Erythroblast (primary cell): ENCODE results near the gene NAA10.

ENCODE experiments used
- GATA1 ChIP-seq: IDR thresholded peaks from 2 replicates; pipeline ENCODE4 v1.6.1; 2011; ENCODE audit warnings: low read depth, mild to moderate bottlenecking, control low read depth, low read length, moderate library complexity
- POLR2A ChIP-seq: IDR thresholded peaks from 2 replicates; pipeline ENCODE4 v1.6.1; 2011; ENCODE audit warnings: mild to moderate bottlenecking, low read length

- TF ChIP-seq POLR2A (no peak), GATA1 (no peak)
Observed at GRCh38 chrX:153907456-153907855, 27.4 kb downstream of the NAA10 start.
